GM21786 (cell line): ENCODE measurements around the gene BIN1.

ENCODE experiments used
- ATAC-seq: cut with Tn5 transposase; IDR thresholded peaks from one replicate; pipeline ENCODE4 v1.9.1; 2021; ENCODE audit not compliant: unreplicated experiment

Gene BIN1

GRCh38 chr2:127104166-127104660, 2.7 kb downstream of the BIN1 start:
- ATAC-seq, result no peak

- no peak for ATAC-seq
Measured at GRCh38 chr2:127103243-127104165, 3.5 kb downstream of the BIN1 start.

GRCh38 chr2:127102521-127103242, 4.3 kb downstream of the BIN1 start:
- no peak for ATAC-seq

GRCh38 chr2:127101756-127102477, 5.0 kb downstream of the BIN1 start:
- no peak for ATAC-seq

- ATAC-seq, result no peak
Measured at GRCh38 chr2:127101048-127101611, 5.8 kb downstream of the BIN1 start.

- ATAC-seq, result no peak
Measured at GRCh38 chr2:127100251-127101047, 6.5 kb downstream of the BIN1 start.

- ATAC-seq, result no peak
Measured at GRCh38 chr2:127098711-127099110, 8.2 kb downstream of the BIN1 start.

GRCh38 chr2:127097841-127098651, 8.9 kb downstream of the BIN1 start:
- no peak for ATAC-seq

- no peak for ATAC-seq
Measured at GRCh38 chr2:127097471-127097765, 9.5 kb downstream of the BIN1 start.

GRCh38 chr2:127096718-127097470, 10.1 kb downstream of the BIN1 start:
- no peak for ATAC-seq

- ATAC-seq, result no peak
Measured at GRCh38 chr2:127096280-127096679, 10.7 kb downstream of the BIN1 start.

GRCh38 chr2:127095784-127096183, 11.2 kb downstream of the BIN1 start:
- no peak for ATAC-seq

- no peak for ATAC-seq
Measured at GRCh38 chr2:127095367-127095641, 11.7 kb downstream of the BIN1 start.

GRCh38 chr2:127094509-127095366, 12.2 kb downstream of the BIN1 start:
- ATAC-seq, result no peak

- ATAC-seq, result no peak
Measured at GRCh38 chr2:127093648-127094210, 13.2 kb downstream of the BIN1 start.

- no peak for ATAC-seq
Measured at GRCh38 chr2:127092901-127093516, 13.9 kb downstream of the BIN1 start.

GRCh38 chr2:127092306-127092705, 14.6 kb downstream of the BIN1 start:
- ATAC-seq, result no peak
